Stimulated activated effector memory CD8-positive, alpha-beta T cell treated with anti-CD3 and anti-CD28 coated beads, Interleukin-12 subunit alpha, Interleukin-12 subunit beta, amount 100 ng/mL, for 72 hours (primary cell): ENCODE data around the gene KCNG2.

Experiments
- ATAC-seq: fragments of 150-1000 bp; cut with Tn5 transposase; 2 replicates; pipeline ENCODE4 v1.10.0; 2021
- DNase-seq, 2 donors: peaks; one replicate each; pipeline ENCODE4 v3.0.0; 2021 to 2022; ENCODE audit warnings: low spot score in 2 of 2
- H3K27ac Mint-ChIP-seq: one replicate; pipeline ENCODE4 v1.8.0; 2022; ENCODE audit warnings: mild to moderate bottlenecking, mixed read lengths
- H3K36me3 Mint-ChIP-seq: one replicate; pipeline ENCODE4 v1.8.0; 2022; ENCODE audit warnings: mild to moderate bottlenecking, mixed read lengths
- H3K4me1 Mint-ChIP-seq: one replicate; pipeline ENCODE4 v1.8.0; 2022; ENCODE audit warnings: mixed read lengths
- H3K4me3 Mint-ChIP-seq: one replicate; pipeline ENCODE4 v1.8.0; 2022; ENCODE audit warnings: mild to moderate bottlenecking, mixed read lengths
- H3K9me3 Mint-ChIP-seq: one replicate; pipeline ENCODE4 v1.8.0; 2022; ENCODE audit warnings: mixed read lengths

The KCNG2 gene

DNA sequence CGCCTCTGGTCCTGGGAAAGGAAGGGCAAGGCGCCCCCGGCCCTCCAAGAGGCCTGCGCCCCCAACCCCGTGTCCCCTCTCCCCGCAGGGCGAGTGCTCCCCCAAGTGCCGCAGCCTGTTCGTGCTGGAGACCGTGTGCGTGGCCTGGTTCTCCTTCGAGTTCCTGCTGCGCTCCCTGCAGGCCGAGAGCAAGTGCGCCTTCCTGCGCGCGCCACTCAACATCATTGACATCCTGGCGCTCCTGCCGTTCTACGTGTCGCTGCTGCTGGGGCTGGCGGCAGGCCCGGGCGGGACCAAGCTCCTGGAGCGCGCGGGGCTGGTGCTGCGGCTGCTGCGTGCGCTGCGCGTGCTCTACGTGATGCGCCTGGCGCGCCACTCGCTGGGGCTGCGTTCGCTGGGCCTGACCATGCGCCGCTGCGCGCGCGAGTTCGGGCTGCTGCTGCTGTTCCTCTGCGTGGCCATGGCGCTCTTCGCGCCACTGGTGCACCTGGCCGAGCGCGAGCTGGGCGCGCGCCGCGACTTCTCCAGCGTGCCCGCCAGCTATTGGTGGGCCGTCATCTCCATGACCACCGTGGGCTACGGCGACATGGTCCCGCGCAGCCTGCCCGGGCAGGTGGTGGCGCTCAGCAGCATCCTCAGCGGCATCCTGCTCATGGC, 101.3 kb downstream of the KCNG2 start:
- Mint-ChIP-seq H3K9me3 (peaks cover 31% of the 10 kb centered on the region), H3K4me1 (no peaks in the 10 kb centered on the region)

DNA sequence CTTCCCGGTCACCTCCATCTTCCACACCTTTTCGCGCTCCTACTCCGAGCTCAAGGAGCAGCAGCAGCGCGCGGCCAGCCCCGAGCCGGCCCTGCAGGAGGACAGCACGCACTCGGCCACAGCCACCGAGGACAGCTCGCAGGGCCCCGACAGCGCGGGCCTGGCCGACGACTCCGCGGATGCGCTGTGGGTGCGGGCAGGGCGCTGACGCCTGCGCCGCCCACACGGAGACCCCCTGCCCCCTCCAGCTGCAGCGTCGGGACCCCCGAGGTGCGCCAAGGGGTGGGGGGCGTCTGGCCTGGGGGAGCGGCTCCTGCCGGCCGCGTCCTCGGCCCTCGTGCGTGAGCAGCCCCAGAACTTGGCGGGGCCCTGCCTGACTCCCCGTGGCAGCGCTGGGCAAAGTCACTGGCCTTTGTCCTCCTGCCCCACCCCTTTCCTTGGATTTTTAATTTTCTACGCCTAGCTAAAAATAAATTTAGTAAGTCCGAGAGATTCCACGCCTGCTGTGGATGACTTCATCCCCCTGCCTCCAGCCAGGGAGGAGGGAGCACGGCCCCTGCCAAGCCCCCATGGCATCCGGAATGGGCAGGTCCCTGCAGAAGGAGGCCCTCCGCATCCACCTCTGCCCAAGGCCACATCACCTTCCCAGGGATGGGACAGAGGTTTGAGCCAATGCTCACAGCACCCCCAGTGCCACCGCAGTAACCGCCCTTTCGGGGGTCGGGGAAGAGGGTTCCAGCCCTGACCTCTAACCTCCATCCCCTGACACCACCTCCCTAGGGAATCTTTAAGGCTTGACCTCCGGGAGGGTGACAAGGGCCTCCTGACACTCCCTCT, 102.1 kb downstream of the KCNG2 start:
- no peaks in the 10 kb centered on the region for H3K4me1 Mint-ChIP-seq
- no peak for DNase-seq
- ATAC-seq = no peak
- no peak overlapping the region for H3K27ac Mint-ChIP-seq
- H3K9me3 Mint-ChIP-seq = peaks cover 28% of the 10 kb centered on the region
- H3K4me3 Mint-ChIP-seq = no peak overlapping the region
- H3K36me3 Mint-ChIP-seq = peaks cover 26% of the 10 kb centered on the region

More for the DNA sequence above, 101.3 kb downstream of the KCNG2 start:
- DNase-seq = no peak
- no peak overlapping the region for H3K4me3 Mint-ChIP-seq
- H3K27ac Mint-ChIP-seq = no peak overlapping the region
- peaks cover 26% of the 10 kb centered on the region for H3K36me3 Mint-ChIP-seq
- ATAC-seq = no peak

DNA sequence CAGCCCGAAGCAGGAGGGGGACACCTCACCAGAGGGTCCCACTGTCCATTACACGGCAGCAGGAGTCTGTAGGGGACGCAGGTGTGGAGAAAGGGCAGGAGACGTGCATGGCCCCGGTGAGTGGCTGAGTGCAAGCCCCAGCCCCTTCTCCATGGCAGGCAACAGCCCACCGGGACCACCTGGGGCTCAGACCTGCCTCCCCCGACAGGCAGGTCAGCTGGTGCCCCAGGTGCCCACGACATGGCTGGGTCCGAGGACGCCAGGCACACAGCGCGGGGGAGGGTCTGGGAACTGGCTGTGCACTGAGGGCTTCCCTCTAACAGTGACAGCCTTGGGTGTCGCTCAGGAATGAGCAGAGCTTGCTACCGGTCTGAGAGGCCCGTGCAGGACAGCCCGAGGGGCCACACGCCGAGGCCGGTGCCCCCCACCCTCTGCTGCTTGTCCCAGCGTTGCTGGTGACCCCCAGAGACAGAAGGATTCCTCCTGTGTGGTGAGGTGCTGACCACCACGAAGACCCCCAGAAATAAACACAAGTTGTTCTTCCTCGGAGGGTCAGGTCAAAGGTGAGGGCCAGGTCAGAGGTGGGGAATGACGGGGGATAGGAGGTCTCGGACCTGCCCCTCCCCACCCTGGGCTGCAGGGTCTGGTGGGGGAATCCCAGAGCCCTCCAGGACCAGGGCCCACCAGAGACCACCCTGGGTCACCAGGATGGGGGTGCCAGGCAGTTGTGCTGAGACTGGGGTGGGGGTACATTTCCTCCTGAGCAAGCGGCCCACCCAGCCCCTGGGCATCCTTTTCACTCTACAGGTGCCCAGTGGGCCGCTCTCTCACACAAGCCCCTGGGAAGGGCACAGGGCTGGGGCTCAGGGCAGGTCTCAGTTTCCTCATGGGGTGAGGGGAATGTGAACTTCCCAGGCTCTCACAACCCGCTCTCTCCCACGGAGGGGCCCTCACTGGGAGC, 103.2 kb downstream of the KCNG2 start:
- H3K4me3 Mint-ChIP-seq = no peak overlapping the region
- ATAC-seq (no peak), DNase-seq (no peak)
- peaks cover 19% of the 10 kb centered on the region for H3K9me3 Mint-ChIP-seq
- H3K36me3 Mint-ChIP-seq = peaks cover 28% of the 10 kb centered on the region
- no peak overlapping the region for H3K27ac Mint-ChIP-seq
- H3K4me1 Mint-ChIP-seq = peaks cover 4% of the 10 kb centered on the region

DNA sequence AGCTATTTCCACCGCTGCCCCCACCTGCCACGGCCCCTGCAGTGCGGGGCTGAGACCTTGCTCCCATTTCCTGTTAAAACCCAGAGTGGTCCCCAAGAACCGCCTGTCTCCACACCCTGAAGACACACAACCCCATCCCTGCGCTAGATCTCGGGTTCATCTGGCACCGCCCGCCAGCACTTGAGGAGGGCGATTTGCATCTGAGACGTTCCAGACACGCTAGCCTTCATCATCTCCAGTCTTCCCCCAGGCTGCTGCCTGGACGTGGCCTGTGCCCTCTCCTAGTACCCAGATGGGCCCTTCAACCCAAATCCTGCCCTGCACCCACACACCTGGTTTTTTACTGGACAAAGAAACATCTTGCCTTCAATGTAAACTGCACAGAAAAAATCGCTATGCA, 103.9 kb downstream of the KCNG2 start:
- ATAC-seq (no peak), DNase-seq (no peak)
- no peak overlapping the region for H3K27ac Mint-ChIP-seq
- H3K4me1 Mint-ChIP-seq = peaks cover 8% of the 10 kb centered on the region
- no peak overlapping the region for H3K4me3 Mint-ChIP-seq
- H3K9me3 Mint-ChIP-seq = peaks cover 14% of the 10 kb centered on the region
- peaks cover 32% of the 10 kb centered on the region for H3K36me3 Mint-ChIP-seq

DNA sequence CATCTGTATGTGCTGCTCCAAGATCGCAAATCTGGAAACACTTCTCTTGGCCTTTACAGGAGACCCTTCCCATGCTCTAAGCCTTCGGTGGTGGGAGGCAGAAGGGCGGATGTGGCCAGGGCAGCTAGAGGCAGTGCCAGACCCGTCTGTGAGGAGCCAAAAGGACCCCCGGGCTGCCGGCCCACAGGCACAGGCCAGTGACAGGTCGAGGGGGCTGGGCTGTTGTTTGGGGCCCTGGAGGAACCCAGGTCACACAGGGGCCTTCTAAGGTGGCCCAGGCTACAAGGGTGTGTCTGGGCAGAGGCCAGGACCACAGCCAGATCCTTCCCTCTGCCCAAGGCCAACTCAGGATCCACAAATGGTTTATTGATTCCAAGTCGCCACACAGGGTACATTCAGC, 104.3 kb downstream of the KCNG2 start:
- Mint-ChIP-seq H3K4me3 (no peak overlapping the region), H3K9me3 (peaks cover 10% of the 10 kb centered on the region), H3K4me1 (peaks cover 8% of the 10 kb centered on the region), H3K36me3 (peaks cover 28% of the 10 kb centered on the region), H3K27ac (peak overlapping the region; percentile 14)
- no peak for ATAC-seq
- no peak for DNase-seq

DNA sequence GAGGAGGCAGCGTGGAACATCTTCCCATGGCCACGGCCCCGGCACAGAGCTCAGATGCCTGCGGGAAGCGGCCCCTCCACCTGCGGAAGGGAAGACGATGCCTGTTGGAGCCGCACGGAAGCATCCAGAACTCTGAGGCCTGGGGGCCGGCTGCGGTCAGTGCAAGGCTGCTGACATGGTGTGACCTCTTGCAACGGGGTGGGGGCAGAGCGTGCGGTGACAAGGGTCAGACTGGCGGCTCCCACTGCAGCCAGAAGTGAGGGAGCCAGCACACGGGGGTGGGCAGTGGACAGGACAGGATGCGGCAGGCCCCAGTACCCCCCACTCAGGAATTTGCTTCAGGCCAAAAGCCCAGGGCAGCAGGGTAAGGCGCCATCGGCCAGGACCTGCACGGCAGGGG, 104.9 kb downstream of the KCNG2 start:
- DNase-seq (no peak), ATAC-seq (no peak)
- peaks cover 4% of the 10 kb centered on the region for H3K9me3 Mint-ChIP-seq
- H3K27ac Mint-ChIP-seq = peak overlapping the region; percentile 14
- peaks cover 28% of the 10 kb centered on the region for H3K36me3 Mint-ChIP-seq
- peaks cover 8% of the 10 kb centered on the region for H3K4me1 Mint-ChIP-seq
- H3K4me3 Mint-ChIP-seq = no peak overlapping the region

DNA sequence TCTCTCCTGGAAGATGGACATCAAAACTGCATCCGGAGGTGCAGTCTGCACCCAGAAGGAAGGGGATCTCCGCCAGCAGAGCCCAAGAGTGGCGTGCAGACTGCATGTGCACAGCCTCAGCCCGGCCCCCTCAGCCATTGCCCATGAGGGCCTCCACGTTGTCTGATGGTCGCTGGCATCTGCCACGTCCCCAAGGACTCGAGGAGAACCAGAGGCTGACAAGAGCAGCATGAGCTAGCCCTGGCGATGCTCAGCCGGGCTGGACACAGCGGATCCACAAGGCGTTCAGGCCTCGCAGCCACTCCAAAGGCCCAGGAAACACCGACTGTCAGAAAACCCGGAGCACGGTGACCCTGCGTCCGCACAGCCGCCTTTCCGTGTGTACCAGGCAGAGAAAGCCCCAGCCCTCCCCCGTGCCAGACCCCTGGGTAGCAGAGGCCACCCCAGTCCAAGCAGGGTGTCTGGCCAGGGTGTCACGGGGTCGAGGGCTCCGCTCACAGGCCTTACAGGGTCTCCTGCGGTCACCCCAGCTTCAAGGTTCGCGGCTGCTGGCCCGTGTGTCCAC, 105.4 kb downstream of the KCNG2 start:
- H3K4me1 Mint-ChIP-seq = peaks cover 8% of the 10 kb centered on the region
- H3K9me3 Mint-ChIP-seq = no peaks in the 10 kb centered on the region
- no peak for DNase-seq
- no peak for ATAC-seq
- no peak overlapping the region for H3K4me3 Mint-ChIP-seq
- no peak overlapping the region for H3K27ac Mint-ChIP-seq
- peaks cover 29% of the 10 kb centered on the region for H3K36me3 Mint-ChIP-seq

DNA sequence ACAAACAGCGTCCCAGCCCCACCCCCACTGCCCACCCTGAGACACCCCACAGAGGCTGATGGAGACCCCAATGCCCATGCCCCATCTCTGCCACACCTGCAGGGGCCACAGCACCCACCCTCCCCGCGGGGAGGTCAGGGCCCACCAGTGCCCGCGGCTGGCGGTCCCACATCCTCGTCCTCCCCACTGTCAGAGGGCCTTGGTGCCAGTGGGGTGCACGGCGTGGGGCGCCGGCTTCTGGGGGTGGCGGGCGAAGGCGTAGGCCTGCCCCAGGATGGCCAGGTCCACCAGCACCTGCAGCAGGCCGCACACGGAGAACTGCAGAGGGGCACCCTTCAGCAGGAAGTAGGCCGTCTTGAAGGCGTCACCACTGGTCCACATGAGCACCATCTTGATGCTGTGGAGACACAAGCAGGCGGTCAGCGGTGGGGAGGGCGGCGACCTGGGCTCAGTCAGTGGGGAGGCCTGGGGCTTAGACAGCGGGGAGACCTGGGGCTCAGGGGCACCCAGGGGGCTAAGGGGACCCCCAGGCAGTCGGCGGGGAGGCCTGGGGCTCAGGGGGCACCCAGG, 106.1 kb downstream of the KCNG2 start:
- no peak overlapping the region for H3K4me3 Mint-ChIP-seq
- peaks cover 8% of the 10 kb centered on the region for H3K4me1 Mint-ChIP-seq
- no peak overlapping the region for H3K27ac Mint-ChIP-seq
- ATAC-seq (no peak), DNase-seq (no peak)
- H3K9me3 Mint-ChIP-seq = no peaks in the 10 kb centered on the region
- H3K36me3 Mint-ChIP-seq = peaks cover 36% of the 10 kb centered on the region

DNA sequence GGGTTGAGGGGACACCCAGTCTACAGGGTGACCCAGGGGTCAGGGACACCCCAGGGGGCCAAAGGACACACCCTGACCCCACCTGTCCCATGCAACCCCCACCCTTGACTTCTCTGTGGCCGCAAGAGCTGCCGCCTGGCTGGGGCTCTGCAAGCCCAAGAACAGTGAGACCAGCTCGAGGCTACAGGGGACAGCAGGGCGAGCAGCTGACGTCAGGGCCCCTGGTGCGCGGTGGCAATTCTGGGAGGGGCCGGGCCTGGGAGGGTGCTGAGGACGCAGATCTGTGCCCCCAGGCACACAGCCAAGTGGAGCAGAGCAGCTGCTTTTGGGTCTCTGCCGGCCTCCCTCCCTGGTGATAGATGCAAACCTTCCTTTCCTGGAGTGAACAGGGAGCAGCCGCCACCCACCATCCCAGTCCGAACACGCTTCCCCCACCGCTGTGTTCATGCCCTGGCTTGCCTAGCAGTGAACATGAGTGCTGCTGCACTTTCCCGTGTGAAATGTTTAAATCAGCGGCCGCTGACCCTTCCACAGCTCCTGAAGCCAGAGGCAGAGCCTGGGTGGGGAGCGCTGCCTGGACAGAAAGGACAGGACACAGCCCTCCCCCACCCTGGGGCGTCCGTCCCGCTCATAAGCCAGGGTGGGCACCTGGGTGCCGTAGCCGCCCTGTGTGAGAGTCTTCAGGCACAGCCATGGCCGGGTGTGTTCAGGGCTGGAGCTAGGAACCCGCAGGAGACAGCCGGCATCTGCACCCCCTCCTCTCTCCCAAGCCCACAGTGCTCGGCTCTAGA, 106.8 kb downstream of the KCNG2 start:
- H3K9me3 Mint-ChIP-seq = no peaks in the 10 kb centered on the region
- H3K27ac Mint-ChIP-seq = no peak overlapping the region
- H3K4me1 Mint-ChIP-seq = peaks cover 8% of the 10 kb centered on the region
- ATAC-seq = no peak
- no peak overlapping the region for H3K4me3 Mint-ChIP-seq
- peaks cover 36% of the 10 kb centered on the region for H3K36me3 Mint-ChIP-seq
- no peak for DNase-seq

DNA sequence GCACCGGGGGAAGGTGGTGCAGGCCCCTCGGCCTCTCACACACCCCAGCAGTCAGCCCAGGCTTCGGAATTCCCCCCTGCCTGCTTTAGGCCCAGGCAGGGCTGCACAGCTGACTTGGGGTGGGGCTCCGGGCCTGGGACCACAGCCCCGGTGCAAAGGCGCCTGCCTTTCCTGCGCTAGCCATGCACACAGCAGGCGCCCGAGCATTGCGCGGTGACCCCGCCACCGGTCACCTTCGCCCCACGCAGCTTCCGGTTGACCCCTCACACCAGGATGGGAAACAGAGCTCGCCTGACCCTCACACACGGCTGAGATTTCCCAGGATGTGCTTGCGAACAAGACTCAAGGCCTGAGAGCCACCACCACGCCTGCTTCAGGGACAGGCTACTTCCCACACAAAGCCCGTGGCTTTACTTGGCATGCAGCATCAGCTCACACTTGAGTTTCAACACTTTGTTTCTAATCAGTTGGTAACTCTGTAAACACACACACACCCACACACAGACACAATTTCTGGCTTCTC, 107.7 kb downstream of the KCNG2 start:
- H3K36me3 Mint-ChIP-seq = peaks cover 29% of the 10 kb centered on the region
- H3K4me3 Mint-ChIP-seq = no peak overlapping the region
- H3K4me1 Mint-ChIP-seq = peaks cover 8% of the 10 kb centered on the region
- peak overlapping the region; percentile 43 for H3K27ac Mint-ChIP-seq
- DNase-seq = no peak
- H3K9me3 Mint-ChIP-seq = no peaks in the 10 kb centered on the region
- ATAC-seq = no peak

DNA sequence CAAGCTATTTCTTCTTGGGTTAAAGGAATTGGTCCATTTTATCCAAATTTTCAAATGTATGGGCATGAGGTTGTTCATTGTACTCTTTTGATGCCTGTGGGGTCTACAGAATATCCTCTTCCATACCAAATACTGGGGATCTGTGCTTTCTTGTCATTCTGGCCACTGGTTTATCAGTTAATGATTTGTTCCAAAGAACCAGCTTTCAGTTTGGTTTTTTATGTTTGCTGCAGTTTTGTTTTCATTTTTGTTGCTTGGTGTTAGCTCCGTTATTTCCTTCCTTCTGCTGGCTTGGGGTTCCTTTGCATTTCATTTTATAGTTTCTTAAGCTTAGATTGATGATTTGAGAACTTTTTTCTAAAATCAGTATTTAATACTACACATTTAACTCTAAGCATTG, 108.3 kb downstream of the KCNG2 start:
- no peak for DNase-seq
- Mint-ChIP-seq H3K4me1 (peaks cover 8% of the 10 kb centered on the region), H3K36me3 (peaks cover 28% of the 10 kb centered on the region), H3K9me3 (no peaks in the 10 kb centered on the region), H3K27ac (peak overlapping the region; percentile 43), H3K4me3 (no peak overlapping the region)
- no peak for ATAC-seq

DNA sequence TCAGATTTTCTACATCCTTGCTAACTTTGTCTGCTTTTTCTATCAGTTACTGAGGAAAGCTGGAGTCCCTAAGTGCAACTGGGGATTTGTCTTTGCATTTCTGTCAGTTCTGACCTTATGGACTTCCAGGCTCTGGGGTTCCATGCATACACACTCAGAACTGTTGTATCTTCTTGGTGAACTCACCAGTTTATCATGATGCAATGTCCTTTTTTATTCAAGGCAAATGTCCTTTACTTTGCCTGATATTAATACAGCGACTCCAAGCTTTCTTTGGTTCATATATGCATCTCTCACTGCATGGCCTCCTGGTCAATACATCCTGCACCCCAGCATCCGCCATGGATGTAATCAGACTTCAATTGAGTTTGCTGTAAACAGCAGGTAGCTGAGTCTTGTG, 109.0 kb downstream of the KCNG2 start:
- Mint-ChIP-seq H3K27ac (no peak overlapping the region), H3K4me3 (no peak overlapping the region), H3K9me3 (no peaks in the 10 kb centered on the region), H3K4me1 (peaks cover 8% of the 10 kb centered on the region), H3K36me3 (peaks cover 24% of the 10 kb centered on the region)
- no peak for DNase-seq
- no peak for ATAC-seq

DNA sequence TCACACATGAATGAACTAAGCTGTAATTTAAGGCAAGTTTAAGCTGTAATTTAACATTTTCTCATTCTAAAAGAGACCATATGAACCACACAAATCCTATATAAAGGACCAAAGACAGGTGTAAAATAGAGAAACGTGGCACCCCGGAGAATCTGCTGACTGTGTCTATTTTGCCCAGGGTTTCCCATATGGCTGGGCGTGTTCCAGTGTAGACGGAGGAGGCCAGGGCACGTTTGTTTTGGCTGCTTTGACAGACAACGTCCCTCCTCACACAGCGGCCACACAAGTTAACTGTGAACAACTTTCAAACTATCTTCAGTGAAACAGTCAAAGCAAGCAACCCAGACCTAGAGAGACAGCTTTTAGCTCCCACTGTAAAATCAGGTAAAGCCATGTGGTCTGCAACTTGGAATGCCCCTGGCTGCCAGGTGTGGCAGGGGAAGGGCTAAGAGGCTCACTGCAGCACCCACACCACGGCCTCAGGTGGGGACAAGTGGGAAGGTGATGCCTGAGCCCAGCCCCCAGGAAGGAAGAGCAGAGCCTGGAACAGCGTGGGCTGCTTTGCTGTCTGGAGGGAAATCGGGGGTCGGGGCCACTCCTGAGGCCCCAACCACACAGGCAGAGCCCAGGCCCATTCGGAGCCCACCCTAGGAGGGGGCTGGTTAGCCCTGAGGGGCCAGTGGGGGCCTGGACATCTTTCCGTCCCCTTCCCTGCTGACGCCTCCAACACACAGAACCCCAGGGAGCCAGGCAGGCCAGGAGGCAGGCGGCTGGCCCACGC, 113.0 kb downstream of the KCNG2 start:
- Mint-ChIP-seq H3K9me3 (no peaks in the 10 kb centered on the region), H3K4me1 (peaks cover 35% of the 10 kb centered on the region), H3K4me3 (no peak overlapping the region), H3K36me3 (peaks cover 22% of the 10 kb centered on the region), H3K27ac (no peak overlapping the region)
- no peak for DNase-seq
- no peak for ATAC-seq
